22Rv1 (cell line): ENCODE results near the gene ADH1A.

Experiments used
- CTCF ChIP-seq: fragments of 450-650 bp; IDR thresholded peaks from 2 replicates; pipeline ENCODE4 v1.5.1; 2017; ENCODE audit warnings: mild to moderate bottlenecking
- ZFX ChIP-seq: fragments of 450-650 bp; IDR thresholded peaks from 2 replicates; pipeline ENCODE4 v1.6.1; 2017; ENCODE audit warnings: antibody characterized with exemption, borderline replicate concordance

GRCh38 chr4:99290848-99291786 lies at the start of gene ADH1A:
- TF ChIP-seq CTCF (no peak), ZFX (no peak)
